HL-60 (cell line): ENCODE data around the gene KBTBD3.

Source experiments
- CTCF ChIP-seq: IDR thresholded peaks from one replicate; pipeline ENCODE4 v1.5.1; 2011; ENCODE audit warnings: low read length, control low read depth, inconsistent platforms; ENCODE audit not compliant: insufficient read depth
- GABPA ChIP-seq: IDR thresholded peaks from 2 replicates; pipeline ENCODE4 v1.6.1; 2012; ENCODE audit warnings: low read depth

DNA sequence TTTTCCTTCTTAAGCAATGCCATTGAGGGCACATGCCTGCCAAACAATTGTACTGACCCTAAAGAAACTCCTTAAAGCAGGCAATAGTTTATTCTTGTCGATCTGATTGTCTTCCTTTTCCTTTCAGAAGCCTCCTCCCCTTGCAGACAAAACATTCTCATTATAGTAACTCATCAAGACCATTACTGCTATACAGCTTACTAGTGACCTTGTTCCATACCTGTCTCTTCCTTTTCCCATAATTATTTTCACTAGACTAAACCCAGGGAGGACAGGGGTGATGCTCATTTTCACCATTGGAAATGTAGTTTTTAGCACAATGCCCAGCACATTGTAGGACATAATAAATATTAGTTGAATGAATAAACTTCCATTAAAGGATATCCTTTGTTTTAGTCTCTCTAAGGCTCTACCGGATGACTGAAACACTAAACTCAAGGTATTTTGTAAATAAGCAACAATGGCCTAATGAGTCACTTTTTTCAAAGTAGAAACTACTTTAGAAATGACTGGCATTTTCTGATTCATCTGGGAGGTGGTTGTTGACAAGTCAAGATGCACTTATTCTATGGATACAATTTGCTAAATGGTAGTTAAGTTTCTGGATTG lies 45.8 kb downstream of the KBTBD3 start:
- no peak for TF ChIP-seq CTCF
- TF ChIP-seq GABPA: no peak
